ENCODE results near the gene NOL4L. TPM values are rescaled to one million over a fixed set of nuclear protein-coding genes. Genes with fewer than 3 reads are reported as not detected.
A peak's percentile ranks its signal among the peaks of the same experiment; 100 is the strongest.

NOL4L gene
- total RNA-seq, 2 donors from 2014 or later: 39.6 to 50.7 TPM

GRCh38 chr20:32450484-32451061 lies 134.6 kb downstream of the NOL4L start:
- Histone ChIP-seq H3K27me3 (ENCODE audit: control insufficient read depth, insufficient read depth, low read length, poor library complexity, severe bottlenecking) (no peaks in the 10 kb centered on the region), H3K27ac (ENCODE audit: low read depth, low read length) (peak overlapping the region; percentile 60), H3K36me3 (ENCODE audit: control insufficient read depth, insufficient read depth, low read length) (peaks cover 70% of the 10 kb centered on the region), H3K4me3 (ENCODE audit: low read length) (no peak overlapping the region), H3K9ac (ENCODE audit: extremely low read depth, low read length, poor library complexity, severe bottlenecking) (no peak overlapping the region), H3K4me1 (ENCODE audit: control insufficient read depth, insufficient read depth, low read length) (no peaks in the 10 kb centered on the region), H3K9me3 (ENCODE audit: control insufficient read depth, low read length) (no peaks in the 10 kb centered on the region)
- H3K4me3 Mint-ChIP-seq: no peak overlapping the region
- H3K27me3 Mint-ChIP-seq (ENCODE audit: insufficient read depth): no peaks in the 10 kb centered on the region
- H3K9me3 Mint-ChIP-seq: no peaks in the 10 kb centered on the region
- no peak overlapping the region for H3K27ac Mint-ChIP-seq
- no peak for DNase-seq
- TF ChIP-seq CTCF (conservative IDR thresholded peaks at IDR 0.05): no peak
- H3K36me3 Mint-ChIP-seq (ENCODE audit: low read depth): peaks cover 70% of the 10 kb centered on the region
- peaks cover under 1% of the 10 kb centered on the region for H3K4me1 Mint-ChIP-seq
- 94% methylated on average over 4 to 9 of the region's 9 CpGs for WGBS, 2 experiments (ENCODE audit: insufficient coverage in 1 of 2, insufficient read length in 1 of 2)

- 91% methylated on average over 7 to 8 of the region's 8 CpGs for WGBS, 2 experiments (ENCODE audit: insufficient coverage in 1 of 2, insufficient read length in 1 of 2)
- Histone ChIP-seq H3K27ac (ENCODE audit: low read depth, low read length) (peak overlapping the region; percentile 60), H3K27me3 (ENCODE audit: control insufficient read depth, insufficient read depth, low read length, poor library complexity, severe bottlenecking) (no peaks in the 10 kb centered on the region), H3K9ac (ENCODE audit: extremely low read depth, low read length, poor library complexity, severe bottlenecking) (no peak overlapping the region), H3K36me3 (ENCODE audit: control insufficient read depth, insufficient read depth, low read length) (peaks cover 69% of the 10 kb centered on the region), H3K4me1 (ENCODE audit: control insufficient read depth, insufficient read depth, low read length) (no peaks in the 10 kb centered on the region), H3K9me3 (ENCODE audit: control insufficient read depth, low read length) (no peaks in the 10 kb centered on the region), H3K4me3 (ENCODE audit: low read length) (no peak overlapping the region)
- no peak for DNase-seq
- Mint-ChIP-seq H3K27ac (peak overlapping the region; percentile 20), H3K4me1 (peaks cover 7% of the 10 kb centered on the region), H3K4me3 (no peak overlapping the region), H3K27me3 (ENCODE audit: insufficient read depth) (no peaks in the 10 kb centered on the region), H3K9me3 (no peaks in the 10 kb centered on the region), H3K36me3 (ENCODE audit: low read depth) (peaks cover 71% of the 10 kb centered on the region)
- TF ChIP-seq CTCF (conservative IDR thresholded peaks at IDR 0.05): no peak
Observed at GRCh38 chr20:32449890-32450401, 135.2 kb downstream of the NOL4L start.

GRCh38 chr20:32449057-32449889 lies 135.9 kb downstream of the NOL4L start:
- H3K4me1 Mint-ChIP-seq: peaks cover 12% of the 10 kb centered on the region
- DNase-seq: no peak
- H3K27me3 Mint-ChIP-seq (ENCODE audit: insufficient read depth): no peaks in the 10 kb centered on the region
- no peak for TF ChIP-seq CTCF (conservative IDR thresholded peaks at IDR 0.05)
- Histone ChIP-seq H3K27ac (ENCODE audit: low read depth, low read length) (peak overlapping the region; percentile 60), H3K27me3 (ENCODE audit: control insufficient read depth, insufficient read depth, low read length, poor library complexity, severe bottlenecking) (no peaks in the 10 kb centered on the region), H3K9me3 (ENCODE audit: control insufficient read depth, low read length) (no peaks in the 10 kb centered on the region), H3K4me3 (ENCODE audit: low read length) (no peak overlapping the region), H3K9ac (ENCODE audit: extremely low read depth, low read length, poor library complexity, severe bottlenecking) (no peak overlapping the region), H3K4me1 (ENCODE audit: control insufficient read depth, insufficient read depth, low read length) (no peaks in the 10 kb centered on the region), H3K36me3 (ENCODE audit: control insufficient read depth, insufficient read depth, low read length) (peaks cover 69% of the 10 kb centered on the region)
- no peaks in the 10 kb centered on the region for H3K9me3 Mint-ChIP-seq
- peak overlapping the region; percentile 25 for H3K27ac Mint-ChIP-seq
- 94 to 95% methylated on average over 4 to 9 of the region's 9 CpGs for WGBS, 2 experiments (ENCODE audit: insufficient coverage in 1 of 2, insufficient read length in 1 of 2)
- no peak overlapping the region for H3K4me3 Mint-ChIP-seq
- H3K36me3 Mint-ChIP-seq (ENCODE audit: low read depth): peaks cover 72% of the 10 kb centered on the region

Measured in endodermal cell (in vitro differentiated cells).